Measurements from ENCODE around the gene FBXO36.

DNA sequence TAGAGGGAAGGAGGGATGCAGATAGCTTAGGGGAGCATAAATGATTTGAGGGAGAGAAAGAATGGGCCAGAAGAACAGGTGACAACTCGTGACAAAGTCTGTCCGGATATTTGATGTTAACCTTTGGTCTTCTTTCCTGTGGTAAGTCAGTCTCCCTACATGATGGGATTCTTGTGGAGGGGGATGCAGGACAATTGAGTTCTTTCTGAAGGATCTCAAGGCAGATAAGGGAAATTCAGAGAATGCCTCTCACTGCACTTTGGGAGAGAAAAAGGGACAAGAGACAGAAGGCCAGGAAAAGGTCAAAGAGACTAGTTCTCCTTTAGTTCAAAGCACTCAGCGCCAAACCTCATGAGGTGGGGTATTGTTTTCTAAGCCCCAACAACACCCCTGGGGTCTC, 34.2 kb downstream of the FBXO36 start:
- TF ChIP-seq, protein P1, sequence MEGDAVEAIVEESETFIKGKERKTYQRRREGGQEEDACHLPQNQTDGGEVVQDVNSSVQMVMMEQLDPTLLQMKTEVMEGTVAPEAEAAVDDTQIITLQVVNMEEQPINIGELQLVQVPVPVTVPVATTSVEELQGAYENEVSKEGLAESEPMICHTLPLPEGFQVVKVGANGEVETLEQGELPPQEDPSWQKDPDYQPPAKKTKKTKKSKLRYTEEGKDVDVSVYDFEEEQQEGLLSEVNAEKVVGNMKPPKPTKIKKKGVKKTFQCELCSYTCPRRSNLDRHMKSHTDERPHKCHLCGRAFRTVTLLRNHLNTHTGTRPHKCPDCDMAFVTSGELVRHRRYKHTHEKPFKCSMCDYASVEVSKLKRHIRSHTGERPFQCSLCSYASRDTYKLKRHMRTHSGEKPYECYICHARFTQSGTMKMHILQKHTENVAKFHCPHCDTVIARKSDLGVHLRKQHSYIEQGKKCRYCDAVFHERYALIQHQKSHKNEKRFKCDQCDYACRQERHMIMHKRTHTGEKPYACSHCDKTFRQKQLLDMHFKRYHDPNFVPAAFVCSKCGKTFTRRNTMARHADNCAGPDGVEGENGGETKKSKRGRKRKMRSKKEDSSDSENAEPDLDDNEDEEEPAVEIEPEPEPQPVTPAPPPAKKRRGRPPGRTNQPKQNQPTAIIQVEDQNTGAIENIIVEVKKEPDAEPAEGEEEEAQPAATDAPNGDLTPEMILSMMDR (conservative IDR thresholded peaks at IDR 0.05; ENCODE audit: low read depth in 2 of 2), result no peak
- TF ChIP-seq POLR2AphosphoS5 (IDR thresholded peaks at IDR 0.05; ENCODE audit: low read depth) (no peak), EZH2 (IDR thresholded peaks at IDR 0.05; ENCODE audit: low read depth, unreplicated experiment) (no peak), CREB1 (CRISPR knock-in tag; IDR thresholded peaks at IDR 0.05; ENCODE audit: low read depth) (no peak)
- TF ChIP-seq, protein P2, sequence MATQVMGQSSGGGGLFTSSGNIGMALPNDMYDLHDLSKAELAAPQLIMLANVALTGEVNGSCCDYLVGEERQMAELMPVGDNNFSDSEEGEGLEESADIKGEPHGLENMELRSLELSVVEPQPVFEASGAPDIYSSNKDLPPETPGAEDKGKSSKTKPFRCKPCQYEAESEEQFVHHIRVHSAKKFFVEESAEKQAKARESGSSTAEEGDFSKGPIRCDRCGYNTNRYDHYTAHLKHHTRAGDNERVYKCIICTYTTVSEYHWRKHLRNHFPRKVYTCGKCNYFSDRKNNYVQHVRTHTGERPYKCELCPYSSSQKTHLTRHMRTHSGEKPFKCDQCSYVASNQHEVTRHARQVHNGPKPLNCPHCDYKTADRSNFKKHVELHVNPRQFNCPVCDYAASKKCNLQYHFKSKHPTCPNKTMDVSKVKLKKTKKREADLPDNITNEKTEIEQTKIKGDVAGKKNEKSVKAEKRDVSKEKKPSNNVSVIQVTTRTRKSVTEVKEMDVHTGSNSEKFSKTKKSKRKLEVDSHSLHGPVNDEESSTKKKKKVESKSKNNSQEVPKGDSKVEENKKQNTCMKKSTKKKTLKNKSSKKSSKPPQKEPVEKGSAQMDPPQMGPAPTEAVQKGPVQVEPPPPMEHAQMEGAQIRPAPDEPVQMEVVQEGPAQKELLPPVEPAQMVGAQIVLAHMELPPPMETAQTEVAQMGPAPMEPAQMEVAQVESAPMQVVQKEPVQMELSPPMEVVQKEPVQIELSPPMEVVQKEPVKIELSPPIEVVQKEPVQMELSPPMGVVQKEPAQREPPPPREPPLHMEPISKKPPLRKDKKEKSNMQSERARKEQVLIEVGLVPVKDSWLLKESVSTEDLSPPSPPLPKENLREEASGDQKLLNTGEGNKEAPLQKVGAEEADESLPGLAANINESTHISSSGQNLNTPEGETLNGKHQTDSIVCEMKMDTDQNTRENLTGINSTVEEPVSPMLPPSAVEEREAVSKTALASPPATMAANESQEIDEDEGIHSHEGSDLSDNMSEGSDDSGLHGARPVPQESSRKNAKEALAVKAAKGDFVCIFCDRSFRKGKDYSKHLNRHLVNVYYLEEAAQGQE (IDR thresholded peaks at IDR 0.05; ENCODE audit: unreplicated experiment), result no peak
